ENCODE measurements around the gene GBX1. TPM values are rescaled to one million over a fixed set of nuclear protein-coding genes. Genes with fewer than 3 reads are reported as not detected.

GBX1 gene
- total RNA-seq, 1 experiment from 2014 or later: not detected

DNA sequence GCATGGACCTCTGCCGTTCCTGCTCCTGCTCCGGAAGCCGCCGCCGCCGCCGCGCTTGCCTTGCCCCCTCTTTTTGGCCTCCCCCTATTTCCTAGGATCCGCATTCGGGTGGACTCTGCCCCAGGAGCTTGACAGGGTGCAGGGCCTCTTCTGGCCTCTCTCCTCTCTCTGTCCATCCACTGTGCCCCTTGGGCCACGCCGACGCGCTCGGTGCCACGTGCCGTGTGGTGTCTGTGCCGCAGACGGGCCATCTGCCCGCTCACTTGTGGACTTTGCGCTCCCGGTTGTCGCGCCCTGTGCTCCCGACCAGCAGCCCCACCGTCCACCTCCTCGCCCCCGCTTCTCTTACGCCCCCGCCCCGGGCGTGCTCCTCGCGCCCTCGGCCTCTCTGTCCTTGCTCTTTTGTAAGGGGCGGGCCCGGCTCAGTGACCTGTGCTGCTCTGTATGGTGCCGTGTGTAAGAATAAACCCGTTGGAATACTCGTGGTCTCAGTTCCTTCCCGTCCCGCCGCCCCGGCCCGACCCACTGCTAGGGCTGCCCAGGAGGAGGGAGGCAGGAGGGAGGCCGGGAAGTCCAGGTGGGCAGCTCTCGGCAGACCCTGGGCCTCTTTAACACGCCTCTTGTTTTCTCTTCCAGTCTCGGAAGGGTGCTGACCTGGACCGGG lies 44.2 kb downstream of the GBX1 start:
- no peaks in the 10 kb centered on the region for H3K27me3 ChIP-seq (ENCODE audit: insufficient read depth, low read length)
- no peak overlapping the region for H2AFZ ChIP-seq (ENCODE audit: low read length)
- no peak overlapping the region for H3K27ac ChIP-seq (ENCODE audit: insufficient read length, low read depth, low read length)
- no peaks in the 10 kb centered on the region for H3K79me1 ChIP-seq (ENCODE audit: insufficient read depth, low read depth, low read length, poor library complexity, severe bottlenecking)
- no peak overlapping the region for H3K56ac ChIP-seq (ENCODE audit: insufficient read length, low read depth, low read length)
- WGBS (ENCODE audit: extremely low coverage, insufficient read length, low lambda C conversion rate): no CpG with 5 or more reads among the region's 50 CpGs
- Mint-ChIP-seq H3K27ac (peak overlapping the region in 2 of 3 experiments; percentile 59 to 68; a peak in 2 of 7 replicates), H3K9me3 (no peaks in the 10 kb centered on the region), H3K36me3 (ENCODE audit: insufficient read depth in 1 of 3, low read depth in 3 of 3) (peaks cover 37 to 65% (median 55%) of the 10 kb centered on the region in 3 experiments), H3K4me3 (no peak overlapping the region), H3K27me3 (ENCODE audit: low read depth) (peaks cover 18% of the 10 kb centered on the region), H3K4me1 (peaks cover 19 to 26% of the 10 kb centered on the region in 2 experiments)
- no peak overlapping the region for H2BK20ac ChIP-seq (ENCODE audit: low read depth, low read length, poor library complexity, severe bottlenecking)
- no peak overlapping the region for H4K5ac ChIP-seq (ENCODE audit: insufficient read length, low read depth, low read length)
- H3K14ac ChIP-seq (ENCODE audit: insufficient read depth, low read length): no peak overlapping the region
- no peaks in the 10 kb centered on the region for H4K20me1 ChIP-seq (ENCODE audit: control insufficient read depth, insufficient read depth, insufficient read length)
- H3K9me3 ChIP-seq (ENCODE audit: control insufficient read depth, low read depth, low read length): no peaks in the 10 kb centered on the region
- no peak overlapping the region for H3K4me2 ChIP-seq (ENCODE audit: insufficient read depth, insufficient read length, low read length)
- H3K4ac ChIP-seq (ENCODE audit: low read depth, low read length): no peak overlapping the region
- H2BK15ac ChIP-seq (ENCODE audit: low read depth, low read length): no peak overlapping the region
- TF ChIP-seq CTCF (conservative IDR thresholded peaks at IDR 0.05): no peak
- DNase-seq: no peak
- peaks cover 10% of the 10 kb centered on the region for H3K23me2 ChIP-seq (ENCODE audit: insufficient read length, low read depth, low read length, poor library complexity, severe bottlenecking)
- H3K4me1 ChIP-seq (ENCODE audit: insufficient read depth, low read length): peaks cover 3% of the 10 kb centered on the region; the same call in 1 of the 2 replicates
- no peak overlapping the region for H2BK12ac ChIP-seq (ENCODE audit: insufficient read length, low read depth, low read length)
- no peak overlapping the region for H4K91ac ChIP-seq (ENCODE audit: insufficient read length, low read depth, low read length)
- H3K9ac ChIP-seq (ENCODE audit: extremely low read depth, insufficient read length, low read length): no peak overlapping the region
- no peak overlapping the region for H3K23ac ChIP-seq (ENCODE audit: insufficient read length, low read depth, low read length)
- H4K8ac ChIP-seq (replicated peaks; ENCODE audit: insufficient read length, low read depth, low read length): no peak overlapping the region
- no peak overlapping the region for H2BK5ac ChIP-seq (ENCODE audit: insufficient read length, low read length)
- H3K18ac ChIP-seq (ENCODE audit: insufficient read length, low read depth, low read length): no peak overlapping the region
- H3T11ph ChIP-seq (ENCODE audit: low read length): no peak overlapping the region
- H3K79me2 ChIP-seq (ENCODE audit: insufficient read depth, low read length): no peaks in the 10 kb centered on the region
- no peak overlapping the region for H2AK5ac ChIP-seq (ENCODE audit: insufficient read length, low read length)
- no peak overlapping the region for H2BK120ac ChIP-seq (ENCODE audit: low read depth, low read length, poor library complexity, severe bottlenecking)
